ENCODE data around the gene MEGF6. TPM values are rescaled to one million over a fixed set of nuclear protein-coding genes. Genes with fewer than 3 reads are reported as not detected.

MEGF6 gene
- total RNA-seq, 1 experiment from 2014 or later = 14.3 TPM

- peaks cover 9% of the 10 kb centered on the region for H3K9me3 Mint-ChIP-seq (ENCODE audit: unreplicated experiment)
- H3K36me3 Mint-ChIP-seq (ENCODE audit: insufficient read depth, unreplicated experiment) = no peaks in the 10 kb centered on the region
- no peak overlapping the region for H3K4me3 Mint-ChIP-seq (ENCODE audit: unreplicated experiment)
Observed at GRCh38 chr1:3581296-3582036, 29.8 kb downstream of the MEGF6 start.

DNA sequence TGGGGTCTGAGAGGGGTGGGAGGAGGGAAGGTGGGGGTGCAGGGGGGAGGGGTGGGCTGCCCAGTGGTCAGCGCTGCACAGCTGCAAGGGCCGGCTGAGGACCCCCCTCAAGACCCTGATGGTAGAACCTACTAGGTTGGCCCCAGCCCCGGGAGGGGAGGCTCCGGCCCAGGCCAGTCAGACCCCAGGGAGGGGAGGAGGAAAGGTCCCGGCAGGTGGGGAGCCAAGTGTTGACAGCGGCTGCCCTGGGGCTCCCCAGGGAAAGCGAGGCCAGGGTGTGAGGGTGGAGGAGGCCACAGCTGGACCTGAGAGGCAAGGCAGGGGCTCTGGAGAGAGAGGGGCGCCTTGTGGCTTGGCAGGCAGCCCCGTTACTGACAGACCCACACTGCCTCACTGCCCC lies 31.1 kb downstream of the MEGF6 start:
- CTCF ChIA-PET = no interaction called here
- H3K27me3 Mint-ChIP-seq (ENCODE audit: insufficient read depth, unreplicated experiment) = no peaks in the 10 kb centered on the region
- no TSS peak for BruUV-seq (replicated peaks)
- POLR2A ChIA-PET = no interaction called here
- H3K27ac Mint-ChIP-seq (ENCODE audit: low read depth, unreplicated experiment) = no peak overlapping the region
- H3K4me1 Mint-ChIP-seq (ENCODE audit: insufficient read depth, unreplicated experiment) = no peaks in the 10 kb centered on the region
- no peaks in the 10 kb centered on the region for H3K36me3 Mint-ChIP-seq (ENCODE audit: insufficient read depth, unreplicated experiment)
- TF ChIP-seq, protein P1, sequence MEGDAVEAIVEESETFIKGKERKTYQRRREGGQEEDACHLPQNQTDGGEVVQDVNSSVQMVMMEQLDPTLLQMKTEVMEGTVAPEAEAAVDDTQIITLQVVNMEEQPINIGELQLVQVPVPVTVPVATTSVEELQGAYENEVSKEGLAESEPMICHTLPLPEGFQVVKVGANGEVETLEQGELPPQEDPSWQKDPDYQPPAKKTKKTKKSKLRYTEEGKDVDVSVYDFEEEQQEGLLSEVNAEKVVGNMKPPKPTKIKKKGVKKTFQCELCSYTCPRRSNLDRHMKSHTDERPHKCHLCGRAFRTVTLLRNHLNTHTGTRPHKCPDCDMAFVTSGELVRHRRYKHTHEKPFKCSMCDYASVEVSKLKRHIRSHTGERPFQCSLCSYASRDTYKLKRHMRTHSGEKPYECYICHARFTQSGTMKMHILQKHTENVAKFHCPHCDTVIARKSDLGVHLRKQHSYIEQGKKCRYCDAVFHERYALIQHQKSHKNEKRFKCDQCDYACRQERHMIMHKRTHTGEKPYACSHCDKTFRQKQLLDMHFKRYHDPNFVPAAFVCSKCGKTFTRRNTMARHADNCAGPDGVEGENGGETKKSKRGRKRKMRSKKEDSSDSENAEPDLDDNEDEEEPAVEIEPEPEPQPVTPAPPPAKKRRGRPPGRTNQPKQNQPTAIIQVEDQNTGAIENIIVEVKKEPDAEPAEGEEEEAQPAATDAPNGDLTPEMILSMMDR (IDR thresholded peaks at IDR 0.05; ENCODE audit: unreplicated experiment) = no peak
- no peak for DNase-seq (ENCODE audit: unreplicated experiment)
- intact Hi-C loops (cut with micrococcal nuclease) = no loop called here
- H3K4me3 Mint-ChIP-seq (ENCODE audit: unreplicated experiment) = no peak overlapping the region
- peaks cover 9% of the 10 kb centered on the region for H3K9me3 Mint-ChIP-seq (ENCODE audit: unreplicated experiment)

More at GRCh38 chr1:3581296-3582036, 29.8 kb downstream of the MEGF6 start:
- H3K27ac Mint-ChIP-seq (ENCODE audit: low read depth, unreplicated experiment) = no peak overlapping the region
- TF ChIP-seq, protein P1 (IDR thresholded peaks at IDR 0.05; ENCODE audit: unreplicated experiment) = no peak
- no peak for DNase-seq (ENCODE audit: unreplicated experiment)
- ChIA-PET CTCF (interaction anchor here (0.6 to 1.3 kb wide), 2 partner anchors 34 to 1287 kb away, joined by 3 to 5 read pairs; no protein-coding TSS in a partner anchor), POLR2A (no interaction called here)
- no peaks in the 10 kb centered on the region for H3K4me1 Mint-ChIP-seq (ENCODE audit: insufficient read depth, unreplicated experiment)
- no peaks in the 10 kb centered on the region for H3K27me3 Mint-ChIP-seq (ENCODE audit: insufficient read depth, unreplicated experiment)
- no TSS peak for BruUV-seq (replicated peaks)
- intact Hi-C loops (cut with micrococcal nuclease) = no loop called here

GRCh38 chr1:3579626-3580025 lies 31.7 kb downstream of the MEGF6 start:
- BruUV-seq (replicated peaks) = no TSS peak
- Mint-ChIP-seq H3K27me3 (ENCODE audit: insufficient read depth, unreplicated experiment) (no peaks in the 10 kb centered on the region), H3K9me3 (ENCODE audit: unreplicated experiment) (peaks cover 9% of the 10 kb centered on the region), H3K27ac (ENCODE audit: low read depth, unreplicated experiment) (no peak overlapping the region), H3K36me3 (ENCODE audit: insufficient read depth, unreplicated experiment) (no peaks in the 10 kb centered on the region), H3K4me3 (ENCODE audit: unreplicated experiment) (no peak overlapping the region), H3K4me1 (ENCODE audit: insufficient read depth, unreplicated experiment) (no peaks in the 10 kb centered on the region)
- ChIA-PET POLR2A (interaction anchor here (0.6 to 0.7 kb wide), 2 partner anchors 77 to 912 kb away, joined by 3 read pairs; no protein-coding TSS in a partner anchor), CTCF (interaction anchor here (1.0 kb wide), 1 partner anchor 36 kb away, joined by 3 read pairs; no protein-coding TSS in a partner anchor)
- intact Hi-C loops (cut with micrococcal nuclease) = no loop called here
- TF ChIP-seq, protein P1 (IDR thresholded peaks at IDR 0.05; ENCODE audit: unreplicated experiment) = no peak
- DNase-seq (ENCODE audit: unreplicated experiment) = no peak

DNA sequence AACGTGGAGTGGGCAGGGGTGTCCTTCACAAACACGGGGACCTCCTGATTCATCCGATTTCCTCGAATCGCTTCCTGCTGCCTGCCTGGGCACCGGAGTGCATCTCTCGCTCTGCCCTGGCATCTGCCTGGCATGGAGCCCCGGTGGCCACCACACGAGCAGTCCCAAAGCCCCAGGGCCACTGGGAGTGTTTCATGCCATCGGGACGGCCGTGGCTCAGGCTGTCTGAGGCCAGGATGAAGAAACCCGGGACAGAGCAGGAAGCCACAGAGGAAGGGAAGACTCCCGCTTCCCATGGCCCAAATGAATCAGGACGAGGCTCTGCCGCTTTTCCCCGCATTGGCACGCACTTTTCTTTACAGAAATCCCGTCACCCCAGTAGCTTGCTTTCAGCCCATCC lies 32.4 kb downstream of the MEGF6 start:
- ChIA-PET POLR2A (interaction anchor here (0.6 to 0.7 kb wide), 3 partner anchors 23 to 913 kb away, joined by 3 read pairs; no protein-coding TSS in a partner anchor), CTCF (interaction anchor here (0.6 to 1.0 kb wide), 2 partner anchors 36 to 302 kb away, joined by 3 read pairs; no protein-coding TSS in a partner anchor)
- Mint-ChIP-seq H3K36me3 (ENCODE audit: insufficient read depth, unreplicated experiment) (no peaks in the 10 kb centered on the region), H3K4me1 (ENCODE audit: insufficient read depth, unreplicated experiment) (no peaks in the 10 kb centered on the region), H3K27ac (ENCODE audit: low read depth, unreplicated experiment) (no peak overlapping the region), H3K4me3 (ENCODE audit: unreplicated experiment) (no peak overlapping the region), H3K27me3 (ENCODE audit: insufficient read depth, unreplicated experiment) (no peaks in the 10 kb centered on the region), H3K9me3 (ENCODE audit: unreplicated experiment) (peaks cover 9% of the 10 kb centered on the region)
- no TSS peak for BruUV-seq (replicated peaks)
- intact Hi-C loops (cut with micrococcal nuclease) = no loop called here
- no peak for DNase-seq (ENCODE audit: unreplicated experiment)
- TF ChIP-seq, protein P1 (IDR thresholded peaks at IDR 0.05; ENCODE audit: unreplicated experiment) = no peak

Data from MCF 10A (cell line).